ENCODE results near the gene SLFN14.

The SLFN14 gene

GRCh38 chr17:35584061-35584460 is 23.4 kb upstream of the SLFN14 start:
- in situ Hi-C loops (cut with HindIII; ENCODE audit: low sequenced_read_pairs), result loop anchor here (25.0 kb wide), 1 partner anchor 597 kb away; the partner anchor contains the start of gene LIG3
- TF ChIP-seq, protein P1, sequence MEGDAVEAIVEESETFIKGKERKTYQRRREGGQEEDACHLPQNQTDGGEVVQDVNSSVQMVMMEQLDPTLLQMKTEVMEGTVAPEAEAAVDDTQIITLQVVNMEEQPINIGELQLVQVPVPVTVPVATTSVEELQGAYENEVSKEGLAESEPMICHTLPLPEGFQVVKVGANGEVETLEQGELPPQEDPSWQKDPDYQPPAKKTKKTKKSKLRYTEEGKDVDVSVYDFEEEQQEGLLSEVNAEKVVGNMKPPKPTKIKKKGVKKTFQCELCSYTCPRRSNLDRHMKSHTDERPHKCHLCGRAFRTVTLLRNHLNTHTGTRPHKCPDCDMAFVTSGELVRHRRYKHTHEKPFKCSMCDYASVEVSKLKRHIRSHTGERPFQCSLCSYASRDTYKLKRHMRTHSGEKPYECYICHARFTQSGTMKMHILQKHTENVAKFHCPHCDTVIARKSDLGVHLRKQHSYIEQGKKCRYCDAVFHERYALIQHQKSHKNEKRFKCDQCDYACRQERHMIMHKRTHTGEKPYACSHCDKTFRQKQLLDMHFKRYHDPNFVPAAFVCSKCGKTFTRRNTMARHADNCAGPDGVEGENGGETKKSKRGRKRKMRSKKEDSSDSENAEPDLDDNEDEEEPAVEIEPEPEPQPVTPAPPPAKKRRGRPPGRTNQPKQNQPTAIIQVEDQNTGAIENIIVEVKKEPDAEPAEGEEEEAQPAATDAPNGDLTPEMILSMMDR (IDR thresholded peaks at IDR 0.05; ENCODE audit: low read depth, low read length, missing control alignments), result no peak
- DNase-seq (ENCODE audit: low read depth), result no peak
- no peak overlapping the region for H3K4me3 ChIP-seq (ENCODE audit: low read depth, low read length)

GRCh38 chr17:35578929-35579432 is 18.4 kb upstream of the SLFN14 start:
- TF ChIP-seq, protein P1 (IDR thresholded peaks at IDR 0.05; ENCODE audit: low read depth, low read length, missing control alignments), result no peak
- in situ Hi-C loops (cut with HindIII; ENCODE audit: low sequenced_read_pairs), result loop anchor here (25.0 kb wide), 1 partner anchor 592 kb away; the partner anchor contains the start of gene LIG3
- no peak for DNase-seq (ENCODE audit: low read depth)
- peak overlapping the region; percentile 71 for H3K4me3 ChIP-seq (ENCODE audit: low read depth, low read length)

- peak; percentile 49 for DNase-seq (ENCODE audit: low read depth)
- H3K4me3 ChIP-seq (ENCODE audit: low read depth, low read length), result peak within 1 kb of the TSS; percentile 71
- TF ChIP-seq, protein P1 (IDR thresholded peaks at IDR 0.05; ENCODE audit: low read depth, low read length, missing control alignments), result no peak
- in situ Hi-C loops (cut with HindIII; ENCODE audit: low sequenced_read_pairs), result loop anchor here (25.0 kb wide), 1 partner anchor 591 kb away; the partner anchor contains the start of gene LIG3
Observed at GRCh38 chr17:35578197-35578928, 17.7 kb upstream of the SLFN14 start, which contains the start of gene PEX12. Gene PEX12, minus strand, starts transcription at chr17:35578571. Its CDS starts 550 bp downstream, at chr17:35578021.

DNA sequence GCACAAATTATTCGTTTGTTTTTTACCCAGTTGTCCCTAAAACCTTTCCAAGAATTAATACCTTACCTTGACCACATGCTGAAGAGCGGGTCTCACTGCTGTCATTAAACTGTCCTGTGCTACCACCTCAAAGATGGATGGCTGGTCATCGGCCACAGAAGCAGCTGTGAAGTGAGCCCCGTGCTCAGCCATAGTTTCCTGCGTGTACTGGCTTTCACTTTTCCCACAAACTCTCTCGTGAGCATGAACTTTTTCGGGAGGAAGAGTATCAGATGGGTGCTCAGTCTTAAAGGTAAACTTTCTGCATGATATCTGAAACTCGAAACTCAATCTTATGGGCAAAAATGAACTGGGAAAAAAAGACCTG is 17.2 kb upstream of the SLFN14 start:
- in situ Hi-C loops (cut with HindIII; ENCODE audit: low sequenced_read_pairs), result loop anchor here (25.0 kb wide), 1 partner anchor 591 kb away; the partner anchor contains the start of gene LIG3
- DNase-seq (ENCODE audit: low read depth), result no peak
- peak overlapping the region; percentile 71 for H3K4me3 ChIP-seq (ENCODE audit: low read depth, low read length)
- TF ChIP-seq, protein P1 (IDR thresholded peaks at IDR 0.05; ENCODE audit: low read depth, low read length, missing control alignments), result no peak

DNA sequence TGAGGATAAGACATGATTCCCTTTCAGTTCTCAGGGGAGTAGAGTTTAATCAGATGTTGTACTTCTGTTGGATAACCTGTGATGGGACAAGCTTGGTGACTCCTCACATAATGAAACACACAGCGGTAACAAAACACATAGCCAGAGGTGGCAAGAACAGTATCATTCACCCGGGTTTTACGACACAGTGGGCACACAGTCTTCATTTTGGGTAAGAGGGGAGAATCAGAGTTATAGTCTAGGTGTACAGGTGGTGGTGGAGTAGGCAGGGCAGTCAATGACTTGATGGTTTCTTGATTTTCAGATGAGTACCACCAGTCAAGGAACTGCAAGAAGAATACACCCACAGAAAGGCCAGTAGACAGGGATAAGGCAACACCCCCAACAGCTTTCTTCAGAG is 15.1 kb upstream of the SLFN14 start:
- in situ Hi-C loops (cut with HindIII; ENCODE audit: low sequenced_read_pairs), result loop anchor here (25.0 kb wide), 1 partner anchor 588 kb away; the partner anchor contains the start of gene LIG3
- DNase-seq (ENCODE audit: low read depth), result no peak
- no peak overlapping the region for H3K4me3 ChIP-seq (ENCODE audit: low read depth, low read length)
- TF ChIP-seq, protein P1 (IDR thresholded peaks at IDR 0.05; ENCODE audit: low read depth, low read length, missing control alignments), result no peak

- in situ Hi-C loops (cut with HindIII; ENCODE audit: low sequenced_read_pairs), result no loop called here
- TF ChIP-seq, protein P1 (IDR thresholded peaks at IDR 0.05; ENCODE audit: low read depth, low read length, missing control alignments), result no peak
- no peak for DNase-seq (ENCODE audit: low read depth)
- no peak overlapping the region for H3K4me3 ChIP-seq (ENCODE audit: low read depth, low read length)
Observed at GRCh38 chr17:35569405-35569804, 8.8 kb upstream of the SLFN14 start.
